GM23338 (cell line): ENCODE results near the gene MYO7B. TPM values are rescaled to one million over a fixed set of nuclear protein-coding genes. Genes with fewer than 3 reads are reported as not detected.

Experiments used
- ATAC-seq: fragments of 200-7000 bp; cut with Tn5 transposase; 3 replicates; pipeline ENCODE4 v1.9.1; 2020
- DNase-seq: peaks from one replicate; pipeline ENCODE4 v3.0.0-alpha.2; 2015; ENCODE audit warnings: low spot score
- H2AFZ ChIP-seq: fragments of 200-600 bp; sonication (generic); 2 replicates; pipeline ENCODE4 v1.8.0; 2016; ENCODE audit warnings: antibody characterized with exemption, mild to moderate bottlenecking, moderate library complexity
- H3F3A ChIP-seq: fragments of 200-600 bp; sonication (generic); replicated peaks from 2 replicates; pipeline ENCODE4 v1.8.0; 2017; ENCODE audit warnings: antibody characterized with exemption, mixed run types, low read depth
- H3K27ac ChIP-seq: fragments of 200-600 bp; sonication (generic); 2 replicates; pipeline ENCODE4 v1.6.1; 2016; ENCODE audit warnings: low read depth
- H3K27me3 ChIP-seq: fragments of 200-600 bp; sonication (generic); 2 replicates; pipeline ENCODE4 v1.8.0; 2016; ENCODE audit warnings: mild to moderate bottlenecking, mixed run types, moderate library complexity; ENCODE audit not compliant: insufficient read depth
- H3K36me3 ChIP-seq: fragments of 200-600 bp; sonication (generic); 2 replicates; pipeline ENCODE4 v1.8.0; 2016; ENCODE audit warnings: mild to moderate bottlenecking; ENCODE audit not compliant: insufficient read depth
- H3K4me1 ChIP-seq: fragments of 200-600 bp; sonication (generic); 2 replicates; pipeline ENCODE4 v1.8.0; 2016; ENCODE audit warnings: mild to moderate bottlenecking, moderate library complexity; ENCODE audit not compliant: insufficient read depth
- H3K4me2 ChIP-seq: fragments of 200-600 bp; sonication (generic); 2 replicates; pipeline ENCODE4 v1.7.1; 2017; ENCODE audit warnings: mixed run types
- H3K4me3 ChIP-seq: fragments of 200-600 bp; sonication (generic); 2 replicates; pipeline ENCODE4 v1.6.1; 2016; ENCODE audit warnings: mixed run types
- H3K79me2 ChIP-seq: fragments of 200-600 bp; sonication (generic); replicated peaks from 2 replicates; pipeline ENCODE4 v1.8.0; 2017; ENCODE audit warnings: mild to moderate bottlenecking; ENCODE audit not compliant: insufficient read depth
- H3K9me2 ChIP-seq: fragments of 200-600 bp; sonication (generic); 2 replicates; pipeline ENCODE4 v1.8.0; 2017; ENCODE audit not compliant: insufficient read depth
- H4K20me1 ChIP-seq: fragments of 200-600 bp; sonication (generic); replicated peaks from 2 replicates; pipeline ENCODE4 v1.8.0; 2017; ENCODE audit warnings: mild to moderate bottlenecking; ENCODE audit not compliant: insufficient read depth
- H3K27ac Mint-ChIP-seq: 2 replicates; pipeline ENCODE4 v1.8.0; 2020; ENCODE audit warnings: inconsistent platforms, mild to moderate bottlenecking, moderate library complexity, mixed read lengths
- H3K27me3 Mint-ChIP-seq: 3 replicates; pipeline ENCODE4 v1.8.0; 2022; ENCODE audit warnings: low read depth, mild to moderate bottlenecking, moderate library complexity, mixed read lengths, inconsistent platforms; ENCODE audit not compliant: insufficient read depth, poor library complexity
- H3K36me3 Mint-ChIP-seq: 3 replicates; pipeline ENCODE4 v1.8.0; 2021; ENCODE audit warnings: low read depth, mild to moderate bottlenecking, inconsistent platforms, moderate library complexity, mixed read lengths
- H3K4me1 Mint-ChIP-seq: 3 replicates; pipeline ENCODE4 v1.8.0; 2020; ENCODE audit warnings: mild to moderate bottlenecking, inconsistent platforms, mixed read lengths
- H3K4me3 Mint-ChIP-seq: 3 replicates; pipeline ENCODE4 v1.8.0; 2021; ENCODE audit warnings: moderate library complexity, mild to moderate bottlenecking, inconsistent platforms, mixed read lengths
- H3K9me3 Mint-ChIP-seq: 3 replicates; pipeline ENCODE4 v1.8.0; 2020; ENCODE audit warnings: moderate library complexity, mild to moderate bottlenecking, inconsistent platforms, mixed read lengths
- CREB1 ChIP-seq: fragments of 250-450 bp; sonication (Bioruptor Pico); IDR thresholded peaks from 2 replicates; pipeline ENCODE4 v1.5.0; 2020; ENCODE audit warnings: low read depth, mild to moderate bottlenecking, moderate library complexity
- EZH2 ChIP-seq: fragments of 200-600 bp; sonication (generic); IDR thresholded peaks from one replicate; pipeline ENCODE4 v1.8.0; 2017; ENCODE audit warnings: antibody characterized with exemption, mild to moderate bottlenecking, low read depth; ENCODE audit not compliant: unreplicated experiment
- EZH2phosphoT487 ChIP-seq: fragments of 200-600 bp; sonication (generic); IDR thresholded peaks from one replicate; pipeline ENCODE4 v1.8.1; 2018; ENCODE audit warnings: antibody characterized with exemption; ENCODE audit not compliant: unreplicated experiment
- JUNB ChIP-seq: IDR thresholded peaks from one replicate; pipeline ENCODE4 v1.6.1; 2016; ENCODE audit warnings: antibody characterized with exemption; ENCODE audit not compliant: unreplicated experiment
- POLR2AphosphoS5 ChIP-seq: IDR thresholded peaks from 2 replicates; pipeline ENCODE4 v1.6.1; 2016; ENCODE audit warnings: antibody characterized with exemption, low read depth
- STAT1 ChIP-seq: IDR thresholded peaks from one replicate; pipeline ENCODE4 v1.6.1; 2016; ENCODE audit warnings: antibody characterized with exemption; ENCODE audit not compliant: unreplicated experiment
- ZNF114 ChIP-seq: fragments of 250-450 bp; sonication (Bioruptor Pico); IDR thresholded peaks from 2 replicates; pipeline ENCODE4 v1.5.0; 2020; ENCODE audit warnings: mild to moderate bottlenecking, moderate library complexity
- ZNF331 ChIP-seq: fragments of 250-450 bp; sonication (Bioruptor Pico); IDR thresholded peaks from 2 replicates; pipeline ENCODE4 v1.5.0; 2020; ENCODE audit warnings: low read depth, mild to moderate bottlenecking, moderate library complexity
- ZNF462 ChIP-seq: fragments of 250-450 bp; sonication (Bioruptor Pico); IDR thresholded peaks from 2 replicates; pipeline ENCODE4 v1.5.0; 2020; ENCODE audit warnings: mild to moderate bottlenecking, moderate library complexity
- polyA plus RNA-seq: library from polyadenylated mRNA; unstranded; fragments of >200 nt; fragmentation: Nextera tagmentation; extraction: Ambion mirVana; gene quantifications from 2 replicates; pipeline ENCODE4 v1.2.1, GENCODE V29; 2016
- total RNA-seq: library from RNA; depleted of rRNA; stranded (reverse); fragments of >200 nt; shearing (Covaris generic); gene quantifications from 2 replicates; pipeline ENCODE4 v1.2.3, GENCODE V29; 2014
- TF ChIP-seq, protein P1 (sequence below), 2 experiments: fragments of 200-600 bp in 1 of 2; sonication (generic) in 1 of 2; conservative IDR thresholded peaks; 2 replicates each; pipeline versions ENCODE4 v1.5.1 to v1.6.1; 2016 to 2017; ENCODE audit warnings: antibody characterized with exemption in 2 of 2, low read depth in 2 of 2, mild to moderate bottlenecking in 2 of 2, moderate library complexity in 1 of 2
- TF ChIP-seq, protein P2 (sequence below): IDR thresholded peaks from 2 replicates; pipeline ENCODE4 v1.6.1; 2016; ENCODE audit warnings: antibody characterized with exemption

MYO7B gene
- total and polyA plus RNA-seq, 2 experiments from 2014 or later = not detected

- H3K79me2 ChIP-seq = no peaks in the 10 kb centered on the region
- H2AFZ ChIP-seq = no peak overlapping the region
- no peak overlapping the region for H3K27ac Mint-ChIP-seq
- peaks cover 43% of the 10 kb centered on the region for H3K27me3 ChIP-seq
- 0 out of 2 replicates have a peak, but pooled peaks cover 4% of the 10 kb centered on the region for H3F3A ChIP-seq
- DNase-seq (no peak), ATAC-seq (no peak)
- TF ChIP-seq CREB1 (CRISPR knock-in tag) (no peak), EZH2 (no peak), JUNB (no peak), STAT1 (no peak), POLR2AphosphoS5 (no peak), EZH2phosphoT487 (no peak), ZNF462 (no peak), ZNF114 (CRISPR knock-in tag) (no peak), ZNF331 (no peak)
- TF ChIP-seq, protein P1, sequence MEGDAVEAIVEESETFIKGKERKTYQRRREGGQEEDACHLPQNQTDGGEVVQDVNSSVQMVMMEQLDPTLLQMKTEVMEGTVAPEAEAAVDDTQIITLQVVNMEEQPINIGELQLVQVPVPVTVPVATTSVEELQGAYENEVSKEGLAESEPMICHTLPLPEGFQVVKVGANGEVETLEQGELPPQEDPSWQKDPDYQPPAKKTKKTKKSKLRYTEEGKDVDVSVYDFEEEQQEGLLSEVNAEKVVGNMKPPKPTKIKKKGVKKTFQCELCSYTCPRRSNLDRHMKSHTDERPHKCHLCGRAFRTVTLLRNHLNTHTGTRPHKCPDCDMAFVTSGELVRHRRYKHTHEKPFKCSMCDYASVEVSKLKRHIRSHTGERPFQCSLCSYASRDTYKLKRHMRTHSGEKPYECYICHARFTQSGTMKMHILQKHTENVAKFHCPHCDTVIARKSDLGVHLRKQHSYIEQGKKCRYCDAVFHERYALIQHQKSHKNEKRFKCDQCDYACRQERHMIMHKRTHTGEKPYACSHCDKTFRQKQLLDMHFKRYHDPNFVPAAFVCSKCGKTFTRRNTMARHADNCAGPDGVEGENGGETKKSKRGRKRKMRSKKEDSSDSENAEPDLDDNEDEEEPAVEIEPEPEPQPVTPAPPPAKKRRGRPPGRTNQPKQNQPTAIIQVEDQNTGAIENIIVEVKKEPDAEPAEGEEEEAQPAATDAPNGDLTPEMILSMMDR (conservative IDR thresholded peaks at IDR 0.05; ENCODE audit: low read depth in 2 of 2) = no peak
- TF ChIP-seq, protein P2, sequence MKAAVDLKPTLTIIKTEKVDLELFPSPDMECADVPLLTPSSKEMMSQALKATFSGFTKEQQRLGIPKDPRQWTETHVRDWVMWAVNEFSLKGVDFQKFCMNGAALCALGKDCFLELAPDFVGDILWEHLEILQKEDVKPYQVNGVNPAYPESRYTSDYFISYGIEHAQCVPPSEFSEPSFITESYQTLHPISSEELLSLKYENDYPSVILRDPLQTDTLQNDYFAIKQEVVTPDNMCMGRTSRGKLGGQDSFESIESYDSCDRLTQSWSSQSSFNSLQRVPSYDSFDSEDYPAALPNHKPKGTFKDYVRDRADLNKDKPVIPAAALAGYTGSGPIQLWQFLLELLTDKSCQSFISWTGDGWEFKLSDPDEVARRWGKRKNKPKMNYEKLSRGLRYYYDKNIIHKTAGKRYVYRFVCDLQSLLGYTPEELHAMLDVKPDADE = no peak
- no peaks in the 10 kb centered on the region for H3K9me2 ChIP-seq
- H3K9me3 Mint-ChIP-seq = no peaks in the 10 kb centered on the region
- H3K4me3 ChIP-seq = no peak overlapping the region
- no peaks in the 10 kb centered on the region for H3K36me3 Mint-ChIP-seq
- no peak overlapping the region for H3K4me3 Mint-ChIP-seq
- H4K20me1 ChIP-seq = no peaks in the 10 kb centered on the region
- H3K27me3 Mint-ChIP-seq = peaks cover 41% of the 10 kb centered on the region
- no peak overlapping the region for H3K4me2 ChIP-seq
- no peak overlapping the region for H3K27ac ChIP-seq
- H3K4me1 ChIP-seq = peaks cover 6% of the 10 kb centered on the region
- H3K36me3 ChIP-seq = no peaks in the 10 kb centered on the region
- peaks cover 10% of the 10 kb centered on the region for H3K4me1 Mint-ChIP-seq
Measured at GRCh38 chr2:127678531-127678930, 143.0 kb downstream of the MYO7B start.
